Adrenal gland (tissue), 12 donors: Measurements from ENCODE around the gene MUC6. TPM values are rescaled to one million over a fixed set of nuclear protein-coding genes. Genes with fewer than 3 reads are reported as not detected.

Experiments
- DNase-seq, 7 donors: peaks; one replicate each; pipeline ENCODE4 v3.0.0-alpha.2; 2019 to 2020
- H3K27ac ChIP-seq, 5 donors: fragments of 200-600 bp; sonication (generic) in 4 of 5; 1 replicate in 3 of 5; 2 replicates in 2 of 5; pipeline versions ENCODE4 v1.5.1 to v1.8.0; 2016 to 2020; ENCODE audit warnings: mild to moderate bottlenecking in 1 of 5
- H3K27me3 ChIP-seq: fragments of 200-600 bp; 2 replicates; pipeline ENCODE4 v1.8.0; 2021
- H3K36me3 ChIP-seq, 2 donors: fragments of 200-600 bp; replicated peaks in 1 of 2; 1 replicate in 1 of 2; 2 replicates in 1 of 2; pipeline versions ENCODE4 v1.5.1 to v1.8.0; 2018 to 2022
- H3K4me1 ChIP-seq, 2 donors: fragments of 200-600 bp; replicated peaks in 1 of 2; 1 replicate in 1 of 2; 2 replicates in 1 of 2; pipeline versions ENCODE4 v1.5.1 to v1.8.0; 2018 to 2021
- H3K4me3 ChIP-seq, 4 donors: fragments of 200-600 bp; sonication (generic) in 3 of 4; one replicate each; pipeline ENCODE4 v1.5.1; 2016 to 2018
- H3K9me3 ChIP-seq, 3 donors: fragments of 200-600 bp; sonication (generic) in 1 of 3; replicated peaks in 1 of 3; 1 replicate in 2 of 3; 2 replicates in 1 of 3; pipeline versions ENCODE4 v1.5.1 to v1.8.0; 2016 to 2021
- POLR2A ChIP-seq, 2 donors: fragments of 450-650 bp; IDR thresholded peaks; one replicate each; pipeline ENCODE4 v1.6.1; 2017; ENCODE audit warnings: antibody characterized with exemption in 2 of 2, mild to moderate bottlenecking in 2 of 2, moderate library complexity in 1 of 2
- WGBS, 4 donors: extraction: QIAGEN DNeasy Blood & Tissue Kit in 2 of 4; methylation state at CpG; one replicate each; pipeline versions ENCODE4 v1.1.5 to v1.1.7; 2013 to 2017; 5-methylcytosine and 5-hydroxymethylcytosine counted together
- intact Hi-C, 2 donors: fragments of 100-400 bp; cut with DNase I; formaldehyde crosslinking; loops; one replicate each; pipeline versions ENCODE4 v1.14.1 to v1.15.0; 2022 to 2023
- polyA plus RNA-seq, 3 donors: library from polyadenylated mRNA; stranded (reverse); fragments of 200-250 nt in 2 of 3; fragments of 350-450 nt in 1 of 3; fragmentation: Illumina TruSeq in 1 of 3; extraction: RNeasy Lipid Tissue Mini Kit (QIAGEN cat#74804) in 1 of 3; gene quantifications; one replicate each; pipeline ENCODE4 v1.2.3, GENCODE V29; 2013 to 2014
- total RNA-seq, 9 donors: library from RNA; depleted of rRNA in 4 of 9; stranded (reverse); fragments of >200 nt in 4 of 9; fragments of 120-200 nt in 1 of 9; fragmentation: NEBNext Ultra II Directional in 1 of 9; extraction: Animal tissue kit (Norgen Biotek cat#: 25700) in 1 of 9; gene quantifications; one replicate each; pipeline versions ENCODE4 v1.1.0 to v1.2.4, GENCODE V29; 2013 to 2023
- TF ChIP-seq, protein P1 (sequence below), 6 experiments: fragments of 450-650 bp in 4 of 6; fragments of 200-600 bp in 2 of 6; sonication (generic) in 1 of 6; IDR thresholded peaks; 1 replicate in 5 of 6; 2 replicates in 1 of 6; pipeline versions ENCODE4 v1.5.1 to v1.8.0; 2016 to 2021; ENCODE audit warnings: antibody characterized with exemption in 6 of 6, mild to moderate bottlenecking in 2 of 6, moderate library complexity in 1 of 6
- donor health status: healthy with polysubstance abuse.
- donor health status: Bipolar disorder and iron deficiency.
- donor health status: DM: yes; HTN: yes; CAD: no.
- donor health status: DM: no; HTN: no; CAD: no.
- donor health status: DM: no; HTN: no; CAD: no.
- donor health status: DM: yes; HTN: yes; CAD: no.

The MUC6 gene
- total and polyA plus RNA-seq, 12 donors = under 0.01 to 0.72 (median 0.04) TPM; not detected in 7

GRCh38 chr11:999009-999408 is 37.5 kb downstream of the MUC6 start:
- Histone ChIP-seq H3K4me3 (no peak overlapping the region), H3K9me3 (no peaks in the 10 kb centered on the region), H3K4me1 (no peaks in the 10 kb centered on the region), H3K27me3 (no peaks in the 10 kb centered on the region), H3K27ac (no peak overlapping the region), H3K36me3 (peaks cover 0 to 51% of the 10 kb centered on the region in 2 donors)
- WGBS, 4 donors = 94 to 97% (median 96%) methylated on average over 8 to 10 of the region's 10 CpGs
- no peak for DNase-seq
- TF ChIP-seq, protein P1, sequence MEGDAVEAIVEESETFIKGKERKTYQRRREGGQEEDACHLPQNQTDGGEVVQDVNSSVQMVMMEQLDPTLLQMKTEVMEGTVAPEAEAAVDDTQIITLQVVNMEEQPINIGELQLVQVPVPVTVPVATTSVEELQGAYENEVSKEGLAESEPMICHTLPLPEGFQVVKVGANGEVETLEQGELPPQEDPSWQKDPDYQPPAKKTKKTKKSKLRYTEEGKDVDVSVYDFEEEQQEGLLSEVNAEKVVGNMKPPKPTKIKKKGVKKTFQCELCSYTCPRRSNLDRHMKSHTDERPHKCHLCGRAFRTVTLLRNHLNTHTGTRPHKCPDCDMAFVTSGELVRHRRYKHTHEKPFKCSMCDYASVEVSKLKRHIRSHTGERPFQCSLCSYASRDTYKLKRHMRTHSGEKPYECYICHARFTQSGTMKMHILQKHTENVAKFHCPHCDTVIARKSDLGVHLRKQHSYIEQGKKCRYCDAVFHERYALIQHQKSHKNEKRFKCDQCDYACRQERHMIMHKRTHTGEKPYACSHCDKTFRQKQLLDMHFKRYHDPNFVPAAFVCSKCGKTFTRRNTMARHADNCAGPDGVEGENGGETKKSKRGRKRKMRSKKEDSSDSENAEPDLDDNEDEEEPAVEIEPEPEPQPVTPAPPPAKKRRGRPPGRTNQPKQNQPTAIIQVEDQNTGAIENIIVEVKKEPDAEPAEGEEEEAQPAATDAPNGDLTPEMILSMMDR (IDR thresholded peaks at IDR 0.05) = no peak
- intact Hi-C loops = no loop called here

DNA sequence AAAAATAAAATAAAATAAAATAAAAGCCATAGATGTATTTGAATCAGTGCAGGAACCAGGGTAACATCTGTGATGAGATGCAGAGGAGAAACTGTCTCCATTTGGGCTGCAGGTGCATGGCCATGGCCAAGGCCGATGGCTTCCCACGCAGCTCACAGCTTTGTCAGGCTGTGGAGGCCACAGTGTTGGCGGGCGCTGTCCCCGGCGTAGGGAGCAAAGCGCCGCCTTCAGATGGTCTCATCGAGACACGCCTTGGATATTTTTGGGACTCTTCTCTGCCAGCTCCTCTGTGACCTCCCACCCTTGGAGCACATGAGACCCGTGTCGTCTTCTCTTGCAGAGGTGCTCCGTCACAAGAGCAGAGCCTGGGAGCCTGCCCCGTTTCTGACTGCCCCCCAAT is 38.6 kb downstream of the MUC6 start:
- H3K27ac ChIP-seq = no peak overlapping the region
- intact Hi-C loops = no loop called here
- TF ChIP-seq POLR2A (IDR thresholded peaks at IDR 0.05) = no peak
- TF ChIP-seq, protein P1 (IDR thresholded peaks at IDR 0.05) = no peak
- peaks cover 0 to 54% of the 10 kb centered on the region in 2 donors for H3K36me3 ChIP-seq
- no peaks in the 10 kb centered on the region for H3K4me1 ChIP-seq
- H3K4me3 ChIP-seq = no peak overlapping the region
- no peaks in the 10 kb centered on the region for H3K9me3 ChIP-seq
- H3K27me3 ChIP-seq = no peaks in the 10 kb centered on the region
- 90 to 92% (median 91%) methylated on average over 14 of the region's 14 CpGs for WGBS, 4 donors
- DNase-seq = no peak

DNA sequence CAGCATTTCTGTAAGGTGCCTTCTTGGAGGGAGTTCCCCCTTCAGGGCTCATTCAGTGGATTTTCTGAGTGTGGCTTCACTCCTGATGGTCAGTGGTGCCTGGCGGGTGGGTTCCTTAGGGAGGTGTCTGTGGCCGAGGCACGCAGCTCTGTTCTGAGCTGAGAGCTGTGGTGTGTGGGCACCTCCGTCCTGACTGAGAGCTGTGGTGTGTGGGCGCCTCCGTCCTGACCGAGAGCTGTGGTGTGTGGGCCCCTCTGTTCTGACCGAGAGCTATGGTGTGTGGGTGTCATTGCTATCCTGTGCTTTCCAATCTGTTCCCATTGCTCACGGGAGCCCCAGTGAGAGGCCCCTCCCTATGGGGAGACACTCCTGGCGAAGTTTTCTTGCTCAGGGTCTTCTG is 39.8 kb downstream of the MUC6 start:
- H3K27ac ChIP-seq = no peak overlapping the region
- H3K9me3 ChIP-seq = no peaks in the 10 kb centered on the region
- H3K4me3 ChIP-seq = no peak overlapping the region
- no peak for DNase-seq
- H3K36me3 ChIP-seq = peaks cover 0 to 55% of the 10 kb centered on the region in 2 donors
- H3K4me1 ChIP-seq = no peaks in the 10 kb centered on the region
- TF ChIP-seq POLR2A (IDR thresholded peaks at IDR 0.05) = no peak
- TF ChIP-seq, protein P1 (IDR thresholded peaks at IDR 0.05) = no peak
- intact Hi-C loops = no loop called here
- 71 to 95% (median 86%) methylated on average over 8 to 10 of the region's 10 CpGs for WGBS, 4 donors
- H3K27me3 ChIP-seq = no peaks in the 10 kb centered on the region

- no peak for TF ChIP-seq POLR2A (IDR thresholded peaks at IDR 0.05)
- TF ChIP-seq, protein P1 (IDR thresholded peaks at IDR 0.05) = no peak
- no peaks in the 10 kb centered on the region for H3K27me3 ChIP-seq
- peaks cover 0 to 48% of the 10 kb centered on the region in 2 donors for H3K36me3 ChIP-seq
- H3K9me3 ChIP-seq = no peaks in the 10 kb centered on the region
- H3K4me3 ChIP-seq = no peak overlapping the region
- intact Hi-C loops = no loop called here
- 60 to 80% (median 80%) methylated on average over 11 to 22 of the region's 22 CpGs for WGBS, 4 donors
- no peak overlapping the region for H3K27ac ChIP-seq
- H3K4me1 ChIP-seq = no peaks in the 10 kb centered on the region
- peak in 1 of 7 donors; percentile 72 for DNase-seq
These were observed 40.6 kb downstream of the MUC6 start for GRCh38 chr11:995752-996420.
